HG02571 (cell line): ENCODE data around the gene VHLL.
A peak's percentile ranks its signal among the peaks of the same experiment; 100 is the strongest.
"Not testable (repeated sequence)": the region's sequence is repeated elsewhere in the genome, so short reads cannot be mapped to it uniquely, and the experiment has no call there.

Experiments used
- ATAC-seq: cut with Tn5 transposase; IDR thresholded peaks from one replicate; pipeline ENCODE4 v1.9.1; 2021; ENCODE audit warnings: mild to moderate bottlenecking, moderate library complexity; ENCODE audit not compliant: unreplicated experiment

The VHLL gene

GRCh38 chr1:156298852-156299357 lies at the start of gene VHLL:
Gene VHLL, minus strand, starts transcription at chr1:156299307. Its CDS starts 118 bp downstream, at chr1:156299189.
- no peak for ATAC-seq

DNA sequence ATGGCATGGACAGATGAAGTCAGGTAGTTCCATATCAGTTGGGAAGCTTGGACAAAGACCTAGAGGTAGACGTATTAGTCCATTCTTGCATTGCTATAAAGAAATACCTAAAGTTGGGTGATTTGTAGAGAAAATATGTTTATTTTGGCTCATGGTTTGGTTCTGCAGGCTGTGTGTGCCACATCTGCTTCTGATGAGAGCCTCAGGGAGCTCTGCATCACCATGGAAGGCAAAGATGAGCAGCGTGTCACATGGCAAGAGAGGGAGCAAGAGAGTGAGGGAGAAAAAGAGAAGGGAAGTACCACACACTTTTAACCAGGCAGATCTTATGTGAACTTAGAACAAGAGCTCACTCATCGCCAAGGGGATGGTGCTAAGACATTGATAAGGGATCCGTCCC lies 48.2 kb upstream of the VHLL start:
- no peak for ATAC-seq

GRCh38 chr1:156346636-156347035 lies 47.5 kb upstream of the VHLL start:
- ATAC-seq: no peak

DNA sequence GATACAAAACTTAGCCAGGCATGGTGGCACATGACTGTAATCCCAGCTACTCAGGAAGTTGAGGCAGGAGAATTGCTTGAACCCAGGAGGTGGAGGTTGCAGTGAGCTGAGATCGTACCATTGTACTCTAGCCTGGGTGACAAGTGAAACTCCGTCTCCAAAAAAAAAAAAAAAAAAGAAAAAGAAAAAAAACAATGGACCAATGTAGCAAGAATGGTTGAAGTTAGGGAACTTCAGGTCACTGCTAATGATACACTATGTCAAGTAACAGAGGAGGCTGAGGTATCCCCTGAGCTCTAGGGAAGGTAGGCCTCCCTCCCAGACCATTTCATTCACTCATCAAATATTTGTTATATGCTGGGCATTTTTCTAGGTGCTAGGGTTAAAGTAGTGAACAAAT lies 46.9 kb upstream of the VHLL start:
- ATAC-seq: not testable (repeated sequence)

DNA sequence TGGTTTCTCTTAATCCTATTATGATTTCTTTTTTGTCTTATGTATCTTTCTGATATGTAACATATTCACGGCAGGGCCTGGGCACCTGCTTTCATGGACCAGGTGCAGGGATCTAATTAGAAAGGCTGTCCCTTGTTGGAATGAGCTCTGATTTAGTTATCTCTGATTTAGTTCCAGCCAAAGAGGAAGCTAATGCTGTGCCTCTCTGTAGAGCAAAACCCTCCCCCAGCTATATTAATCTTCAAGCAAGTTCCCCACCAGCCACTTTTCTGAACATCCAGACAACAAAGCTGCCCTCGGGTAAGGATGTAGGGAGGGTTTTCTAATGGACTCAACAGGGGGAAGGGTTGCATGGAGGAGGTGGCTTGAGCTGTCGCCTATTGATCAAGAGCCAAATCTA lies 45.3 kb upstream of the VHLL start:
- no peak for ATAC-seq

DNA sequence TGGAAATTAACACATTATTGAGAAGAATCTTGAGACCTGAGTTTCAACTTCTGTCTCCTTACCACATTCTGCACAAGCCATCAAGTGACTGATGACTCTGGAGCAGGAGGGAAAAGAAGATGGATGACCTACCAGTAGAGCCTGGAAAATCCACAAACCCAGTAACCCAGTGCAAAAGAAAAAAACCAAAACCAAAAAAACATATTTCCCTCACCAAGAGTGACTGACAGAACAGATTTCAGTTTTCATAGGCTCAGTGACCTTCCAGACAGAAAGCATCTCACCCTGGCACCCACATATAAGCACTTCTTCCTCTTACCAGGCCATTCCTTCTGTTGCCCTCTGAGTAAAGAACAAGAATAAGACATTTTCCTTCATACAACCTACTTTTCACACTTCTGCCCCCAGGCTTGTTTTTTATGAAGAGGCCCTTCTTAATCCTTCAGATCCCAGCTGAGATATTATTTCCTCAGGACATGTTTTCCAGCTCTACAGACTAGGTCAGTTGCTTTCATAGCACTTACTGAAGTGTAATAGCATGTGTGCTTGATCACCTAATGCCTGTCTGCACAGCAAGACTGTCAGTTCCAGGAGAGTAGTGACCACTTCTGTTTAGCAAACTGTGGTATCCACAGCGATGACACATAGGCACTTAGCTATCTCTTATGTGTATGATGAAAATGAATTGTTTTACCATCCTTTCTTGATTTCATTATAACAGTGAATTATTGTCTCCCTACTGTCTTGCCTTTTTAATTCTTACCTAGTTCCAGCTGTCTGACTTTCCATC lies 43.3 kb upstream of the VHLL start:
- no peak for ATAC-seq

DNA sequence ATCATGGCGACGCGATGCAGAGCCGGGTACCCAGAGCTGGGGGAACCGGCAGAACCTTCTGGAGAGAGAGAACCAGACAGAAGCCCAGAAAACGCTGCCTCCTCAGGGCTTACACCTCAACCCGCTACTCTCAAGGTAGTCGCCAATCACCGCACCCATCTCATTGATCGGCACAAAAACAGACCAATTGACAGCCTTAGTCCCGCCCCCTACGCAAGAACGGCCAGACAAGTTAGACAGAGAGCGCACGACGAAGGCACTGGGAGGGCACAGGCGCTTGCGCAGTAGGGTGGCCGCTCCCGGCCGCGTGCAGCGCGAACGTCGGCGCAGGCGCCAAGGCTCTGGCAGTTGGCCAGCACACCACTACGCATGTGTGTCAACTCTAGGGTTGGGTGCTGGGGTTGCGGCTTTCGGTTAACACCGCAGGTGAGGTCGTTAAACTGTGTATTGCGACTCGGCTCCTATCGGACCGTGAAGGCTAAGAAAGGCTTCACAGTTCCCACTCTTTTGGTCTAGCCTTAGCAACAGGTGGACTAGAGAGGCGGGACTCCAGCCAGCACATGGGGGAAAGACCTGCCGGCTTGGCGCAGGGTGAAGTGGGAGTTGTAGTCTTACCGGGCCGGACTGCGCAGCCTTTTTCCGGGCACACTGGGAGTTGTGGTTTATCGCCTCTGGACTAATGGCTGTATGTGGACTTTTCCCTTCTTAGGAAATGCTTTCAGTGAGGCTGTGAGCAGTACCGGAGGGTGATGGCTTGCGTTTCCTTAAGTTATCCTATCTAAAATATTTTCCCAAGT lies 39.3 kb upstream of the VHLL start, which contains the start of the genes CCT3 and TSACC:
Gene CCT3, minus strand, starts transcription at position 113 of the 797 bp plus-strand sequence. Its CDS starts 108 bp downstream, at position 5.
Gene TSACC, plus strand, starts transcription at position 347 of the 797 bp plus-strand sequence. CDS start 1,232 bp downstream, outside the sequence.
- ATAC-seq: peak; percentile 93

DNA sequence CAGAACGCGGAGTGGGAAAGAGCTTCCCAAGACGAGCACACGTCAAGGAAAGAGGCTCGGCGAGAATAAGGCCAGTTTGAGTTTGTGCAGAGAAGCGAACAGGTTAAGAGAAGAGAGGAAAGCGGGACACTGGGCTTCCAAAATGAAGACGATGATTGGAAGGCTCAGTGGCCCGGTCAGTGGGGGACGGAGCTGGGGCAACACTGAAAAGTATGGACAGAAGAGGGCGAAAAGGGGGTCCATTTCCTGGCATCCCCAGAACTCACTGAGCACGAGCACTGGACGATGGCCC lies 38.7 kb upstream of the VHLL start:
- no peak for ATAC-seq

DNA sequence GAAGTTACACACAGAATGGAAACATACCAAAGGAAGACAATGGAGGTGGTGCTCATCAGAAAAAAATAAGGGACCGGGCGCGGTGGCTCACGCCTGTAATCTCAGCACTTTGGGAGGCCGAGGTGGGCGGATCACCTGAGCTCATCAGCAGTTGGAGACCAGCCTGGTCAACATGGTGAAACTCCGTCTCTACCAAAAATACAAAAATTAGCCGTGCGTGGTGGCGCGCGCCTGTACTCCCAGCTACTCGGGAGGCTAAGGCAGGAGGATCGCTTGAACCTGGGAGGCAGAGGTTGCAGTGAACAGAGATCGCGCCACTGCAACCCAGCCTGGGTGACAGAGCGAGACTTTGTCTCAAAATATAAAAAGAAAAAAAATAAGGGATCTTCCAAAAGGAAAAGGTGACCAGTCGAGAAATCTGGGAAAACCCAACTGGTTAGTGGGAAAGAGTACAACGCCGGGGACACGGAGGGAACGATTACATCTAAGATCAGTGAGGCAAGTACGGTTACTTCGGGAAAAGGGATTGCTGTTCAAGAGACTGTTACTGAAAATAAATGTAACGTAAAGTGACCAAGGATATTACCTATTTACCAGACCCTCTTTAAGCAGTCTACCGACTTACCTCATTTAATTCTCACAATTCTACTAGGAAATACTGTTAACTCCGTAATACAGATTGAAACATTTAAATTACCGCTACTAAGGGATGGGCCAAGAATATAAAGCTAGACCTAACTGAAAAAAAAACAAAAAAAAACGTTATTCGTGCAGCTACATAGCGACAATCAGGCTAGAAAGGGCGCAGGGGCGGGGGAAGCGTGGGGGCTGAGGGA lies 38.2 kb upstream of the VHLL start:
- no peak for ATAC-seq

GRCh38 chr1:156336242-156336641 lies 37.1 kb upstream of the VHLL start:
- no peak for ATAC-seq

DNA sequence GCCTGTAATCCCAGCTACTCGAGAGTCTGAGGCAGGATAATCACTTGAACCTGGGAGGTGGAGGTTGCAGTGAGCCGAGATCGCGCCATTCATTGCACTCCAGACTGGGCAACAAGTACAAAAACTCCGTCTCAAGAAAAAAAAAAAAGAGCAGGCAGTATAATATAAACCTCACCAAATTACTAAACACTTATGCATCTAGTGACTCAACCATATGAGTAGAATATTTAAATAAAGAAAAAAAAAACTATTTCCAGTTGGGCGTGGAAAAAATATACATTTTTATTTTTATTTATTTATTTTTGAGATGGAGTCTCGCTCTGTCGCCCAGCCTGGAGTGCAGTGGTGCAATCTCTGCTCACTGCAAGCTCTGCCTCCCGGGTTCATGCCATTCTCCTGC lies 24.1 kb upstream of the VHLL start:
- ATAC-seq: not testable (repeated sequence)

- no peak for ATAC-seq
Observed at GRCh38 chr1:156320560-156320959, 21.5 kb upstream of the VHLL start.

DNA sequence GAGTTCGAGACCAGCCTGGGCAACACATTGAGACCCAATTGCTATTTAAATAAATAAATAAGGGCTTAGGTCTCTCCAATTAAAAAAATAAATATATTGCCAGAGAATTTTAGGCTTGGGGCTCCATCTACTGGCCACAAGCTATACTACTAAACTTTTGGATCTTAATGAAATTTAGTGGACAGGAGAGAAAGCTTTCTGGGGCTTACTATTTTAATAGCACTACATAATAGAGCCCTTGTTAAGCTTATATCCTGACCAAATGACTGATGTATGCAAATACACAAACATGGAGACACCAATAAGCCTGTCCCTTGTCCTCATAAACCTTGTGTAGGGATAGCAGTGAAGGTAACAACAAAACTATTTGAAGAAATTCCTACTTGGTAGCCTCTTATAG lies 20.6 kb upstream of the VHLL start:
- no peak for ATAC-seq

GRCh38 chr1:156316909-156317308 lies 17.8 kb upstream of the VHLL start:
- ATAC-seq: no peak

GRCh38 chr1:156310962-156311361 lies 11.9 kb upstream of the VHLL start:
- ATAC-seq: no peak

GRCh38 chr1:156308078-156308477 lies 9.0 kb upstream of the VHLL start:
- no peak for ATAC-seq

- no peak for ATAC-seq
Observed at GRCh38 chr1:156305215-156305614, 6.1 kb upstream of the VHLL start.

DNA sequence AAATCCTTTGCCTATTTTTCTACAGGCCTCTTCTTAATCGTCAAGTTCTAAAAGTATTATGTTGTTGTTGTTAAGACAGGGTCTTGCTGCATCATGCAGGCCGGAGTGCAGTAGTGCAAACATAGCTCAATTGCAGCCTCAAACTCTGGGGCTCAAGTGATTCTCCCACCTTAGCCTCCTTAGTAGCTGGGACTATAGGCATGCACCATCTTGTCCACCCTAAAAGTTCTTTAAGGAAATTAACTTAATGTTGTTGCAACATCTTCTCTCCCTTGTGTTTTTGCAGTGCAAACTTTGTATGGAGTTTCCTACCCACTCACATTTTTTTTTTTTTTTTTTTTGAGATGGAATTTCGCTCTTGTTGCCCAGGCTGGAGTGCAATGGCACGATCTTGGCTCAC lies 4.1 kb upstream of the VHLL start:
- no peak for ATAC-seq

- ATAC-seq: no peak
Observed at GRCh38 chr1:156295391-156295947, 3.6 kb downstream of the VHLL start, which contains the start of gene GLMP. Gene GLMP, minus strand, starts transcription at chr1:156295679. Its CDS starts 34 bp downstream, at chr1:156295645.

- no peak for ATAC-seq
Observed at GRCh38 chr1:156293895-156294294, 5.2 kb downstream of the VHLL start.

DNA sequence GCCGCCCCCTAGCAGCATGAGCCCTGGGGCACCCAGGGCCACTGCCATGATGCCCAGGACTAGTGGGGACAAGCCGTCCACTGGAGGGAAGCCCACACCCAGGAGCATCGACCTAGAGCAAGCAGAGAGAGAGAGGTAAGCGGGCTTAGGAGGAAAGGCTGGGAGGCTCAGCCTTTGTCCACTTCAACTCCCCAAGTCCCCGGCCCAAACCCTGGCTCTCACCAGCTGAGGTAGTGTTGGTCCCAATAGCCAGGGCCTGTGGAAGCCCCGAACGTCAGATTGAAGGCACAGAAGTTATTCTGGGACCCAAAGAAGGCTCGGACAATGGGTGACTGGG lies 6.0 kb downstream of the VHLL start:
- ATAC-seq: no peak
